ENCODE measurements around the gene SLC22A16.

Gene SLC22A16

GRCh38 chr6:110401585-110402176, 74.7 kb downstream of the SLC22A16 start:
- DNase-seq (ENCODE audit: low read depth): no peak

- DNase-seq (ENCODE audit: low read depth): no peak
These were observed 76.2 kb downstream of the SLC22A16 start for GRCh38 chr6:110400208-110400607.

- no peak for DNase-seq (ENCODE audit: low read depth)
These were observed 77.0 kb downstream of the SLC22A16 start for GRCh38 chr6:110399219-110400071.

GRCh38 chr6:110398778-110399177, 77.6 kb downstream of the SLC22A16 start:
- DNase-seq (ENCODE audit: low read depth): no peak

- DNase-seq (ENCODE audit: low read depth): no peak
These were observed 81.2 kb downstream of the SLC22A16 start for GRCh38 chr6:110395221-110395620.

GRCh38 chr6:110394409-110394808, 82.0 kb downstream of the SLC22A16 start:
- no peak for DNase-seq (ENCODE audit: low read depth)

GRCh38 chr6:110392727-110393126, 83.7 kb downstream of the SLC22A16 start:
- no peak for DNase-seq (ENCODE audit: low read depth)

- no peak for DNase-seq (ENCODE audit: low read depth)
These were observed 86.0 kb downstream of the SLC22A16 start for GRCh38 chr6:110390404-110390803.

GRCh38 chr6:110389689-110390382, 86.6 kb downstream of the SLC22A16 start:
- no peak for DNase-seq (ENCODE audit: low read depth)

- no peak for DNase-seq (ENCODE audit: low read depth)
These were observed 88.4 kb downstream of the SLC22A16 start for GRCh38 chr6:110387986-110388385.

- no peak for DNase-seq (ENCODE audit: low read depth)
These were observed 91.0 kb downstream of the SLC22A16 start for GRCh38 chr6:110385458-110385863.

GRCh38 chr6:110378552-110378951, 97.9 kb downstream of the SLC22A16 start:
- no peak for DNase-seq (ENCODE audit: low read depth)

Data from stimulated activated CD8-positive, alpha-beta memory T cell treated with anti-CD3 and anti-CD28 coated beads, Interleukin-4, amount 100 ng/mL, for 24 hours (primary cell).